Endodermal cell (in vitro differentiated cells): Measurements from ENCODE around the gene VPS35L. TPM values are rescaled to one million over a fixed set of nuclear protein-coding genes. Genes with fewer than 3 reads are reported as not detected.
"Not testable (repeated sequence)": the region's sequence is repeated elsewhere in the genome, so short reads cannot be mapped to it uniquely, and the experiment has no call there.

Experiments used
- DNase-seq: peaks from one replicate; pipeline ENCODE4 v3.0.0-alpha.2; 2017
- H3K27ac ChIP-seq: 2 replicates; pipeline ENCODE4 v1.5.1; 2013; ENCODE audit warnings: mild to moderate bottlenecking, low read depth, low read length, moderate library complexity
- H3K27me3 ChIP-seq: 2 replicates; pipeline ENCODE4 v1.6.1; 2013; ENCODE audit warnings: mild to moderate bottlenecking, low read length, moderate library complexity; ENCODE audit not compliant: insufficient read depth, control insufficient read depth, poor library complexity, severe bottlenecking
- H3K36me3 ChIP-seq: 2 replicates; pipeline ENCODE4 v1.7.0; 2013; ENCODE audit warnings: mild to moderate bottlenecking, low read length, moderate library complexity; ENCODE audit not compliant: control insufficient read depth, insufficient read depth
- H3K4me1 ChIP-seq: one replicate; pipeline ENCODE4 v1.7.0; 2013; ENCODE audit warnings: low read length; ENCODE audit not compliant: control insufficient read depth, insufficient read depth
- H3K4me3 ChIP-seq: 2 replicates; pipeline ENCODE4 v1.5.1; 2013; ENCODE audit warnings: mild to moderate bottlenecking, low read length, moderate library complexity
- H3K9ac ChIP-seq: 2 replicates; pipeline ENCODE4 v1.6.1; 2013; ENCODE audit warnings: mild to moderate bottlenecking, low read length, moderate library complexity; ENCODE audit not compliant: poor library complexity, severe bottlenecking; ENCODE audit errors: extremely low read depth
- H3K9me3 ChIP-seq: 2 replicates; pipeline ENCODE4 v1.6.1; 2013; ENCODE audit warnings: mild to moderate bottlenecking, low read length, moderate library complexity; ENCODE audit not compliant: control insufficient read depth
- H3K27ac Mint-ChIP-seq: 2 replicates; pipeline ENCODE4 v1.8.0; 2020; ENCODE audit warnings: mixed read lengths
- H3K27me3 Mint-ChIP-seq: 2 replicates; pipeline ENCODE4 v1.8.0; 2021; ENCODE audit warnings: mild to moderate bottlenecking, mixed read lengths; ENCODE audit not compliant: insufficient read depth
- H3K36me3 Mint-ChIP-seq: 2 replicates; pipeline ENCODE4 v1.8.0; 2020; ENCODE audit warnings: low read depth, mixed read lengths
- H3K4me1 Mint-ChIP-seq: 2 replicates; pipeline ENCODE4 v1.8.0; 2020; ENCODE audit warnings: mixed read lengths
- H3K4me3 Mint-ChIP-seq: 2 replicates; pipeline ENCODE4 v1.8.0; 2020; ENCODE audit warnings: mild to moderate bottlenecking, moderate library complexity, mixed read lengths
- H3K9me3 Mint-ChIP-seq: 2 replicates; pipeline ENCODE4 v1.8.0; 2020; ENCODE audit warnings: mild to moderate bottlenecking, mixed read lengths
- CTCF ChIP-seq: fragments of 200-600 bp; sonication (generic); conservative IDR thresholded peaks from 2 replicates; pipeline ENCODE4 v1.5.0; 2021; ENCODE audit warnings: antibody characterized with exemption, mild to moderate bottlenecking
- WGBS, 2 experiments: methylation state at CpG; one replicate each; pipeline versions ENCODE4 v1.1.5 to v1.1.7; 2013; ENCODE audit warnings: missing lambda C conversion rate in 2 of 2, mixed read lengths in 1 of 2; ENCODE audit not compliant: insufficient coverage in 1 of 2, insufficient read length in 1 of 2; 5-methylcytosine and 5-hydroxymethylcytosine counted together
- total RNA-seq, 2 donors: library from RNA; stranded (reverse); fragmentation: NEBNext Ultra II Directional in 1 of 2; extraction: Animal tissue kit (Norgen Biotek cat#: 25700) in 1 of 2; gene quantifications; 2 replicates in 1 of 2; 3 replicates in 1 of 2; pipeline ENCODE4 v1.2.1, GENCODE V29; 2021

Gene VPS35L
- total RNA-seq, 2 donors from 2014 or later = 61.5 to 82.0 TPM

- Mint-ChIP-seq H3K4me1 (no peaks in the 10 kb centered on the region), H3K27ac (peak overlapping the region; percentile 61), H3K27me3 (no peaks in the 10 kb centered on the region), H3K9me3 (no peaks in the 10 kb centered on the region), H3K4me3 (no peak overlapping the region), H3K36me3 (peaks cover 42% of the 10 kb centered on the region)
- H3K9ac ChIP-seq = no peak overlapping the region
- no peak for DNase-seq
- H3K4me1 ChIP-seq = no peaks in the 10 kb centered on the region
- no peak overlapping the region for H3K27ac ChIP-seq
- H3K27me3 ChIP-seq = no peaks in the 10 kb centered on the region
- H3K4me3 ChIP-seq = no peak overlapping the region
- WGBS, 2 experiments = 85 to 91% methylated on average over 4 to 7 of the region's 7 CpGs
- H3K36me3 ChIP-seq = peaks cover 18% of the 10 kb centered on the region
- H3K9me3 ChIP-seq = no peaks in the 10 kb centered on the region
- no peak for TF ChIP-seq CTCF
Measured at GRCh38 chr16:19677402-19677801, 121.9 kb downstream of the VPS35L start.

GRCh38 chr16:19678804-19679203 lies 123.3 kb downstream of the VPS35L start:
- H3K27me3 Mint-ChIP-seq = no peaks in the 10 kb centered on the region
- H3K27ac Mint-ChIP-seq = no peak overlapping the region
- Histone ChIP-seq H3K36me3 (peaks cover 30% of the 10 kb centered on the region), H3K9me3 (peaks cover 6% of the 10 kb centered on the region), H3K9ac (no peak overlapping the region), H3K4me3 (no peak overlapping the region), H3K27me3 (no peaks in the 10 kb centered on the region), H3K4me1 (no peaks in the 10 kb centered on the region), H3K27ac (no peak overlapping the region)
- peaks cover 5% of the 10 kb centered on the region for H3K9me3 Mint-ChIP-seq
- no peak for TF ChIP-seq CTCF
- no peak overlapping the region for H3K4me3 Mint-ChIP-seq
- no peak for DNase-seq
- H3K4me1 Mint-ChIP-seq = no peaks in the 10 kb centered on the region
- WGBS, 2 experiments = 95 to 97% methylated on average over 3 of the region's 7 CpGs
- H3K36me3 Mint-ChIP-seq = peaks cover 52% of the 10 kb centered on the region

- H3K36me3 ChIP-seq = peaks cover 35% of the 10 kb centered on the region
- not testable (repeated sequence) for H3K27ac Mint-ChIP-seq, H3K27ac ChIP-seq, H3K27me3 ChIP-seq, H3K4me3 Mint-ChIP-seq, H3K4me1 Mint-ChIP-seq, H3K4me1 ChIP-seq, H3K9me3 ChIP-seq, H3K27me3 Mint-ChIP-seq, H3K9ac ChIP-seq, H3K9me3 Mint-ChIP-seq, DNase-seq, H3K4me3 ChIP-seq
- H3K36me3 Mint-ChIP-seq = peaks cover 54% of the 10 kb centered on the region
- WGBS, 2 experiments = 96 to 100% methylated on average over 3 to 6 of the region's 6 CpGs
Measured at GRCh38 chr16:19679281-19679680, 123.8 kb downstream of the VPS35L start.

GRCh38 chr16:19680881-19681340 lies 125.4 kb downstream of the VPS35L start:
- Mint-ChIP-seq H3K36me3 (peaks cover 59% of the 10 kb centered on the region), H3K9me3 (peaks cover 16% of the 10 kb centered on the region), H3K4me3 (no peak overlapping the region), H3K4me1 (no peaks in the 10 kb centered on the region), H3K27ac (peak overlapping the region; percentile 58), H3K27me3 (no peaks in the 10 kb centered on the region)
- Histone ChIP-seq H3K36me3 (peaks cover 37% of the 10 kb centered on the region), H3K4me1 (no peaks in the 10 kb centered on the region), H3K9me3 (peaks cover 12% of the 10 kb centered on the region), H3K27ac (no peak overlapping the region), H3K9ac (no peak overlapping the region), H3K4me3 (no peak overlapping the region), H3K27me3 (no peaks in the 10 kb centered on the region)
- peak; percentile 53 for TF ChIP-seq CTCF
- DNase-seq = peak; percentile 58
- 87 to 95% methylated on average over 3 to 6 of the region's 6 CpGs for WGBS, 2 experiments
